Measurements from ENCODE around the gene TXNIP.
"Not testable (repeated sequence)": the region's sequence is repeated elsewhere in the genome, so short reads cannot be mapped to it uniquely, and the experiment has no call there.

The TXNIP gene

GRCh38 chr1:145996433-145997015 lies at the start of gene TXNIP:
Gene TXNIP, minus strand, starts transcription at chr1:145996579. Its CDS starts 313 bp downstream, at chr1:145996266.
- peak; percentile 87 to 100 (median 98) for DNase-seq

GRCh38 chr1:146039844-146040194 lies 43.4 kb upstream of the TXNIP start:
- DNase-seq, result peak in 7 of 56 donors; percentile 5 to 41 (median 24)

- peak in 54 of 56 donors; percentile 11 to 88 (median 58) for DNase-seq
Observed at GRCh38 chr1:146036965-146037646, 40.7 kb upstream of the TXNIP start.

GRCh38 chr1:146036241-146036964 lies 40.0 kb upstream of the TXNIP start:
- DNase-seq, result peak in 1 of 56 donors; percentile 10

GRCh38 chr1:146035048-146035423 lies 38.7 kb upstream of the TXNIP start:
- no peak for DNase-seq

GRCh38 chr1:146032631-146033219 lies 36.3 kb upstream of the TXNIP start:
- peak in 2 of 56 donors; percentile 5 to 37 for DNase-seq

GRCh38 chr1:146031476-146031875 lies 35.1 kb upstream of the TXNIP start:
- peak in 2 of 56 donors; percentile 4 to 21 for DNase-seq

- DNase-seq, result no peak
Observed at GRCh38 chr1:146029117-146029516, 32.7 kb upstream of the TXNIP start.

- DNase-seq, result not testable (repeated sequence)
Observed at GRCh38 chr1:146026650-146027049, 30.3 kb upstream of the TXNIP start.

GRCh38 chr1:146025787-146026495 lies 29.6 kb upstream of the TXNIP start:
- not testable (repeated sequence) for DNase-seq

- DNase-seq, result no peak
Observed at GRCh38 chr1:146022403-146023127, 26.2 kb upstream of the TXNIP start.

GRCh38 chr1:146021622-146022402 lies 25.4 kb upstream of the TXNIP start, which contains the start of gene HJV:
Gene HJV, minus strand, starts transcription at chr1:146021735. Its CDS starts 1,504 bp downstream, at chr1:146020231.
- no peak for DNase-seq

- no peak for DNase-seq
Observed at GRCh38 chr1:146021050-146021445, 24.7 kb upstream of the TXNIP start.

GRCh38 chr1:146020058-146021049 lies 24.0 kb upstream of the TXNIP start:
- no peak for DNase-seq

GRCh38 chr1:146019231-146020057 lies 23.1 kb upstream of the TXNIP start:
- peak in 1 of 56 donors; percentile 15 for DNase-seq

GRCh38 chr1:146016891-146017290 lies 20.5 kb upstream of the TXNIP start:
- no peak for DNase-seq

GRCh38 chr1:146013559-146013922 lies 17.2 kb upstream of the TXNIP start:
- DNase-seq, result no peak

Measured in amygdala (tissue), 56 donors.